B cell (primary cell): ENCODE data around the gene JPH2. TPM values are rescaled to one million over a fixed set of nuclear protein-coding genes. Genes with fewer than 3 reads are reported as not detected.

ENCODE experiments used
- ATAC-seq: fragments of 200-7000 bp; cut with Tn5 transposase; one replicate; pipeline ENCODE4 v1.10.0; 2021; ENCODE audit warnings: low read depth, mild to moderate bottlenecking, moderate number of reproducible peaks, moderate library complexity
- CTCF ChIA-PET: fragments of 350-600 bp; sonication (Branson Sonifier 250); formaldehyde crosslinking; loops from one replicate; lab custom pipeline; 2021; ENCODE audit warnings: antibody characterized with exemption, inconsistent platforms; lab: Charles Lee
- POLR2A ChIA-PET: fragments of 350-600 bp; sonication (Branson Sonifier 250); formaldehyde crosslinking; loops from one replicate; lab custom pipeline; 2021; ENCODE audit warnings: antibody characterized with exemption; lab: Charles Lee
- DNase-seq: peaks from one replicate; pipeline ENCODE4 v3.0.0; 2013
- H2AFZ ChIP-seq: 2 replicates; pipeline ENCODE4 v1.6.1; 2012; ENCODE audit warnings: mild to moderate bottlenecking, low read depth, low read length; ENCODE audit not compliant: insufficient read depth, poor library complexity, severe bottlenecking
- H3K27ac ChIP-seq, 2 donors: 1 replicate in 1 of 2; 2 replicates in 1 of 2; pipeline ENCODE4 v1.5.1; 2012 to 2013; ENCODE audit warnings: low read length in 2 of 2, mild to moderate bottlenecking in 2 of 2, moderate library complexity in 1 of 2
- H3K27me3 ChIP-seq, 4 experiments: fragments of 200-600 bp in 1 of 4; sonication (generic) in 1 of 4; replicated peaks in 1 of 4; 1 replicate in 2 of 4; 2 replicates in 2 of 4; pipeline versions ENCODE4 v1.6.1 to v1.7.0; 2013 to 2016; ENCODE audit warnings: low read length in 3 of 4, mild to moderate bottlenecking in 2 of 4, mixed read lengths in 1 of 4, moderate library complexity in 1 of 4; ENCODE audit not compliant: insufficient read depth in 4 of 4, control insufficient read depth in 3 of 4; ENCODE audit errors: control extremely low read depth in 1 of 4
- H3K36me3 ChIP-seq, 2 experiments: replicated peaks in 1 of 2; 1 replicate in 1 of 2; 2 replicates in 1 of 2; pipeline versions ENCODE4 v1.6.1 to v1.7.1; 2013; ENCODE audit warnings: low read length in 1 of 2; ENCODE audit not compliant: insufficient read depth in 2 of 2, control insufficient read depth in 1 of 2; ENCODE audit errors: control extremely low read depth in 1 of 2, extremely low read depth in 1 of 2
- H3K4me1 ChIP-seq, 2 donors: fragments of 200-600 bp in 1 of 2; sonication (generic) in 1 of 2; 1 replicate in 1 of 2; 2 replicates in 1 of 2; pipeline versions ENCODE4 v1.5.1 to v1.6.1; 2013 to 2017; ENCODE audit warnings: low read length in 2 of 2; ENCODE audit not compliant: control insufficient read depth in 2 of 2, insufficient read depth in 2 of 2
- H3K4me2 ChIP-seq: replicated peaks from 2 replicates; pipeline ENCODE3; 2012; ENCODE audit warnings: mild to moderate bottlenecking, low read depth, low read length; ENCODE audit not compliant: poor library complexity, severe bottlenecking
- H3K4me3 ChIP-seq, 5 experiments: fragments of 200-600 bp in 1 of 5; sonication (generic) in 1 of 5; 1 replicate in 3 of 5; 2 replicates in 2 of 5; pipeline versions ENCODE4 v1.5.1 to v1.7.0; 2011 to 2016; ENCODE audit warnings: low read length in 4 of 5, mild to moderate bottlenecking in 4 of 5, low read depth in 2 of 5, control low read depth in 1 of 5, moderate library complexity in 1 of 5; ENCODE audit not compliant: insufficient read depth in 1 of 5; ENCODE audit errors: control extremely low read depth in 1 of 5, extremely low read depth in 1 of 5
- H3K79me2 ChIP-seq: fragments of 200-600 bp; sonication (generic); one replicate; pipeline ENCODE4 v1.6.0; 2016; ENCODE audit warnings: low read length; ENCODE audit not compliant: control insufficient read depth, insufficient read depth
- H3K9ac ChIP-seq: fragments of 200-600 bp; sonication (generic); 2 replicates; pipeline ENCODE4 v1.6.1; 2017; ENCODE audit warnings: mild to moderate bottlenecking, low read length, moderate library complexity
- H3K9me3 ChIP-seq, 3 donors: one replicate each; pipeline versions ENCODE4 v1.6.1 to v1.7.1; 2013; ENCODE audit warnings: low read length in 2 of 3; ENCODE audit not compliant: control insufficient read depth in 2 of 3, insufficient read depth in 1 of 3; ENCODE audit errors: control extremely low read depth in 1 of 3
- H4K20me1 ChIP-seq: 2 replicates; pipeline ENCODE4 v1.6.0; 2012; ENCODE audit warnings: mild to moderate bottlenecking, low read length; ENCODE audit not compliant: insufficient read depth, control insufficient read depth, poor library complexity, severe bottlenecking
- H3K27ac Mint-ChIP-seq: one replicate; pipeline ENCODE4 v1.8.0; 2021; ENCODE audit warnings: mixed read lengths
- H3K27me3 Mint-ChIP-seq: one replicate; pipeline ENCODE4 v1.8.0; 2021; ENCODE audit warnings: mixed read lengths
- H3K4me1 Mint-ChIP-seq: one replicate; pipeline ENCODE4 v1.8.0; 2021; ENCODE audit warnings: mixed read lengths
- H3K4me3 Mint-ChIP-seq: one replicate; pipeline ENCODE4 v1.8.0; 2021; ENCODE audit warnings: mixed read lengths
- H3K9me3 Mint-ChIP-seq: one replicate; pipeline ENCODE4 v1.8.0; 2022; ENCODE audit warnings: mixed read lengths; ENCODE audit not compliant: insufficient read depth
- CTCF ChIP-seq: fragments of 200-600 bp; IDR thresholded peaks from one replicate; pipeline ENCODE4 v1.8.0; 2022; ENCODE audit warnings: antibody characterized with exemption, mild to moderate bottlenecking
- EZH2 ChIP-seq: IDR thresholded peaks from 2 replicates; pipeline ENCODE4 v1.6.1; 2012; ENCODE audit warnings: borderline replicate concordance, low read depth, mild to moderate bottlenecking, moderate library complexity, low read length; ENCODE audit not compliant: insufficient read depth, poor library complexity, severe bottlenecking
- WGBS: methylation state at CpG from one replicate; pipeline ENCODE4 v1.1.5; 2013; ENCODE audit warnings: missing lambda C conversion rate; ENCODE audit not compliant: insufficient coverage; 5-methylcytosine and 5-hydroxymethylcytosine counted together
- intact Hi-C: fragments of 100-400 bp; cut with micrococcal nuclease; formaldehyde crosslinking; loops from one replicate; pipeline ENCODE4 v1.10.0; 2022
- polyA plus RNA-seq: library from polyadenylated mRNA; depleted of rRNA; stranded (reverse); fragments of >200 nt; gene quantifications from 2 replicates; pipeline ENCODE4 v1.2.3, GENCODE V29; 2012
- total RNA-seq, 2 donors: library from RNA; stranded (reverse); fragments of 120-200 nt in 1 of 2; gene quantifications; 1 replicate in 1 of 2; 2 replicates in 1 of 2; pipeline versions ENCODE4 v1.2.3 to v1.2.4, GENCODE V29; 2013 to 2022

The JPH2 gene
- total and polyA plus RNA-seq, 2 donors (not counting 1 experiment from before 2014, with no cell fraction given) = 0.10 TPM; not detected in 1

GRCh38 chr20:44133424-44133823 is 53.6 kb downstream of the JPH2 start:
- Histone ChIP-seq H3K4me1 (no peaks in the 10 kb centered on the region), H3K79me2 (no peaks in the 10 kb centered on the region), H3K4me2 (no peak overlapping the region), H3K27me3 (peaks cover 0 to 14% (median 5%) of the 10 kb centered on the region in 4 experiments), H3K4me3 (no peak overlapping the region), H3K9me3 (no peaks in the 10 kb centered on the region), H2AFZ (no peak overlapping the region), H3K27ac (no peak overlapping the region), H3K36me3 (no peaks in the 10 kb centered on the region), H3K9ac (no peak overlapping the region), H4K20me1 (no peaks in the 10 kb centered on the region)
- Mint-ChIP-seq H3K4me1 (no peaks in the 10 kb centered on the region), H3K4me3 (no peak overlapping the region), H3K27ac (no peak overlapping the region), H3K9me3 (no peaks in the 10 kb centered on the region), H3K27me3 (peaks cover 33% of the 10 kb centered on the region)
- intact Hi-C loops = no loop called here
- ATAC-seq (no peak), DNase-seq (no peak)
- WGBS = 91% methylated on average over 3 of the region's 4 CpGs
- no peak for TF ChIP-seq CTCF
- no peak for TF ChIP-seq EZH2
- ChIA-PET POLR2A (no interaction called here), CTCF (no interaction called here)

GRCh38 chr20:44131704-44132103 is 55.3 kb downstream of the JPH2 start:
- no peak overlapping the region for H3K27ac Mint-ChIP-seq
- H3K27ac ChIP-seq = no peak overlapping the region
- no peaks in the 10 kb centered on the region for H3K79me2 ChIP-seq
- no peak overlapping the region for H3K4me2 ChIP-seq
- DNase-seq (no peak), ATAC-seq (no peak)
- no peaks in the 10 kb centered on the region for H3K4me1 Mint-ChIP-seq
- H3K27me3 Mint-ChIP-seq = peaks cover 33% of the 10 kb centered on the region
- H3K27me3 ChIP-seq = peaks cover 0 to 4% (median 2%) of the 10 kb centered on the region in 4 experiments
- H3K4me3 ChIP-seq = no peak overlapping the region
- H3K9me3 Mint-ChIP-seq = no peaks in the 10 kb centered on the region
- CTCF ChIA-PET = interaction anchor here (0.7 to 1.6 kb wide), 3 partner anchors 14 to 948 kb away, joined by 3 read pairs; no protein-coding TSS in a partner anchor
- no peak overlapping the region for H3K4me3 Mint-ChIP-seq
- H4K20me1 ChIP-seq = no peaks in the 10 kb centered on the region
- no peak for TF ChIP-seq EZH2
- no peak for TF ChIP-seq CTCF
- no peak overlapping the region for H2AFZ ChIP-seq
- no CpG with 5 or more reads among the region's 1 CpG for WGBS
- H3K9me3 ChIP-seq = no peaks in the 10 kb centered on the region
- no peaks in the 10 kb centered on the region for H3K4me1 ChIP-seq
- intact Hi-C loops = no loop called here
- H3K36me3 ChIP-seq = no peaks in the 10 kb centered on the region
- no peak overlapping the region for H3K9ac ChIP-seq
- POLR2A ChIA-PET = no interaction called here
